H1 (cell line): ENCODE measurements around the gene NRN1L. TPM values are rescaled to one million over a fixed set of nuclear protein-coding genes. Genes with fewer than 3 reads are reported as not detected.

ENCODE experiments used
- EP300 ChIP-seq, 2 experiments: IDR thresholded peaks; 1 replicate in 1 of 2; 2 replicates in 1 of 2; pipeline ENCODE4 v1.6.1; 2011 to 2012; ENCODE audit warnings: low read depth in 2 of 2, low read length in 2 of 2, mild to moderate bottlenecking in 2 of 2, borderline replicate concordance in 1 of 2, inconsistent platforms in 1 of 2, moderate library complexity in 1 of 2
- JUND ChIP-seq: IDR thresholded peaks from 2 replicates; pipeline ENCODE4 v1.6.1; 2011; ENCODE audit warnings: mild to moderate bottlenecking, improper control_type of control experiment, low read length
- RAD21 ChIP-seq, 2 experiments: IDR thresholded peaks in 1 of 2; conservative IDR thresholded peaks in 1 of 2; 2 replicates each; pipeline ENCODE4 v1.6.1; 2011; ENCODE audit warnings: low read depth in 2 of 2, low read length in 2 of 2, improper control_type of control experiment in 1 of 2, inconsistent platforms in 1 of 2, mild to moderate bottlenecking in 1 of 2, moderate library complexity in 1 of 2
- SIN3A ChIP-seq, 2 experiments: IDR thresholded peaks in 1 of 2; conservative IDR thresholded peaks in 1 of 2; 2 replicates each; pipeline ENCODE4 v1.6.1; 2011 to 2012; ENCODE audit warnings: low read length in 2 of 2, improper control_type of control experiment in 1 of 2, low read depth in 1 of 2, mild to moderate bottlenecking in 1 of 2
- SP1 ChIP-seq: IDR thresholded peaks from 2 replicates; pipeline ENCODE4 v1.6.1; 2011; ENCODE audit warnings: low read depth, low read length
- polyA plus RNA-seq, 7 experiments: library from polyadenylated mRNA; depleted of rRNA in 3 of 7; stranded (reverse) in 5 of 7; unstranded in 2 of 7; fragments of >200 nt in 5 of 7; fragments of 200-250 nt in 2 of 7; gene quantifications; 1 replicate in 5 of 7; 2 replicates in 1 of 7; 4 replicates in 1 of 7; pipeline versions ENCODE4 v1.2.1 to v1.2.3, GENCODE V29; 2011 to 2013; ENCODE audit warnings: missing spikeins in 2 of 7, mixed read lengths in 2 of 7
- total RNA-seq: library from RNA; stranded (reverse); fragmentation: NEBNext Ultra II Directional; extraction: Animal tissue kit (Norgen Biotek cat#: 25700); gene quantifications from 2 replicates; pipeline ENCODE4 v1.2.1, GENCODE V29; 2021
- TF ChIP-seq, protein P1 (sequence below): IDR thresholded peaks from 2 replicates; pipeline ENCODE4 v1.6.1; 2012; ENCODE audit warnings: low read length, inconsistent platforms

The NRN1L gene
- total and polyA plus RNA-seq, 2 of the 8 experiments (the other 6 are each of a cell fraction or from before 2014, with no cell fraction given), result 4.1 to 35.2 TPM

DNA sequence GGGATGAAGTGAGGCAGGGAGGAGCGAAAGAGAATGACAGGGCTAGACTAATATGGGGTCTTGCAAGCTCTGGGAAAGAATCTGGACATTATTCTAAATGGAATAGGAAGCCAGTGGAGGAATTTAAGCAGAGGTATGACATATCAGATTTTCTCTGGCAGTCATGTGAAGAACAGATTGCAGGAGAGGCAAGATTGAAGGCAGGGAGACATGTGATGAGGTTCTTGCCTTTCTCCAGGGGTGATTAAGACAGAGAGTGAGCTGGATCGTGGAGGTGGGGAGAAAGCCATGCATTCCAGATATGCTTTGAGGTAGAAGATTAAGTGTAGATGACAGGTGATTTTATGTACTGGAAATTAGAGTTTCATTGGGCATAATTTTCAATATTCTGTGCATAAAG lies 46.9 kb upstream of the NRN1L start (continued):
- TF ChIP-seq SIN3A (conservative IDR thresholded peaks at IDR 0.05 in 1 of 2, IDR thresholded peaks at IDR 0.05 in 1 of 2; ENCODE audit: low read depth in 1 of 2, low read length in 2 of 2), result no peak
- TF ChIP-seq EP300 (IDR thresholded peaks at IDR 0.05; ENCODE audit: borderline replicate concordance in 1 of 2, low read depth in 2 of 2, low read length in 2 of 2), result no peak
- no peak for TF ChIP-seq SP1
- TF ChIP-seq JUND, result no peak
- no peak for TF ChIP-seq RAD21 (IDR thresholded peaks at IDR 0.05 in 1 of 2, conservative IDR thresholded peaks at IDR 0.05 in 1 of 2; ENCODE audit: low read depth in 2 of 2, low read length in 2 of 2)
- TF ChIP-seq, protein P1, sequence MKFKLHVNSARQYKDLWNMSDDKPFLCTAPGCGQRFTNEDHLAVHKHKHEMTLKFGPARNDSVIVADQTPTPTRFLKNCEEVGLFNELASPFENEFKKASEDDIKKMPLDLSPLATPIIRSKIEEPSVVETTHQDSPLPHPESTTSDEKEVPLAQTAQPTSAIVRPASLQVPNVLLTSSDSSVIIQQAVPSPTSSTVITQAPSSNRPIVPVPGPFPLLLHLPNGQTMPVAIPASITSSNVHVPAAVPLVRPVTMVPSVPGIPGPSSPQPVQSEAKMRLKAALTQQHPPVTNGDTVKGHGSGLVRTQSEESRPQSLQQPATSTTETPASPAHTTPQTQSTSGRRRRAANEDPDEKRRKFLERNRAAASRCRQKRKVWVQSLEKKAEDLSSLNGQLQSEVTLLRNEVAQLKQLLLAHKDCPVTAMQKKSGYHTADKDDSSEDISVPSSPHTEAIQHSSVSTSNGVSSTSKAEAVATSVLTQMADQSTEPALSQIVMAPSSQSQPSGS, result no peak
